ENCODE data around the gene TADA3.

The TADA3 gene

DNA sequence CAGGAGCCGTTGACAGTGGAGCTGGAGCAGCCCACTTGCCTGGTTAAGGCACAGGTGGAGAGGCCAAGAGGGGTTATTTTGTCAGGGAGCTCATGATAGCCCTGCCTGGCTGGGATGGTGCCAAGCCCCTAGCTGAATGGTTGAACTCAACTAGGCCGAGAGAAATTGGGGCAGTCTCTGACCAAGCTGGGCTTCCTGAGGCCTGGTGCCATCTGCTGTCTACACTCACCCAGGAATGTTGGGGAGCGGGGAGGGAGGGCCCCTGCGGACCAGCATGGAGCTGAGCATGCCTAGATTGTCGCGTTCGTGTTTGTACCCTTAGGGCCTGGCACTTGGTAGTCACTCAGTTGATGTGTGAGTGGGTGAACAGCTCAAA, 59.5 kb downstream of the TADA3 start:
- DNase-seq: peak in 1 of 10 donors; percentile 80
- intact Hi-C loops (cut with DNase I): loop anchor here (1.0 to 5.0 kb wide), 2 partner anchors 17 to 85 kb away; partner anchors contain the start of genes MTMR14 and OGG1

DNA sequence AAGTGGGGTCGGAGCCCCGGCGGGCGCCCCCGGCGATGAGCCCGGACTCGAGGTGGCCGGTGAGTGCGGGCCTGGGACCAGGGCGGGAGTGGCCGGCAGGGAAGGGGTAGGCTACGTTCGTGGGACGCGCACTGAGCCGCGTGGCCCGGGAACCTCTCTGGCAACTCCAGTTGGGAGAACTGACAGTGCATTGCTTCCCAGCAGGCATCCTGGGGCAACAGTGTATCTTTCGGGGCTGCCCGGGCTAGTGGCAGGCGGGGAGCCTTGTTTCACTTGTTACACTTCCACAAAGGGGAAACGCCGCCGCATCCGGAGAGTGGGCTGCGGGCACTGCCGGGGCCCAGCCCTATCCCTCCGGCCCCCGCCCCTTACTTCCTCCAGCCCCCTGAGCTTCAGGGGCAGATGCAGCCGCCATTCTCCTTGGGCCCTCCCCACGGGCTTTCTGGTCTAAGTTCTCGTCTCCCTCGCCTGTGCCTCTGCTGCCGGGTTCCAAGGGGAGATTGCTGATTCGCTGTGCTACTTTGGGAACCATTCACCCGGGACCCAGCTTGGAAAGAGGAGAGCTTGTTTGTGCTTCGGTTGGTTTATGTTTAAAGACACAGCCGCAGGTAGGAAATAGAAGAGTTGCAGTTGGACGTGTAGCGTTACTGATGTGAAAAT, 60.1 kb downstream of the TADA3 start:
- intact Hi-C loops (cut with DNase I): loop anchor here (5.0 kb wide), 1 partner anchor 85 kb away; the partner anchor contains the start of gene MTMR14
- peak in 1 of 10 donors; percentile 83 for DNase-seq

DNA sequence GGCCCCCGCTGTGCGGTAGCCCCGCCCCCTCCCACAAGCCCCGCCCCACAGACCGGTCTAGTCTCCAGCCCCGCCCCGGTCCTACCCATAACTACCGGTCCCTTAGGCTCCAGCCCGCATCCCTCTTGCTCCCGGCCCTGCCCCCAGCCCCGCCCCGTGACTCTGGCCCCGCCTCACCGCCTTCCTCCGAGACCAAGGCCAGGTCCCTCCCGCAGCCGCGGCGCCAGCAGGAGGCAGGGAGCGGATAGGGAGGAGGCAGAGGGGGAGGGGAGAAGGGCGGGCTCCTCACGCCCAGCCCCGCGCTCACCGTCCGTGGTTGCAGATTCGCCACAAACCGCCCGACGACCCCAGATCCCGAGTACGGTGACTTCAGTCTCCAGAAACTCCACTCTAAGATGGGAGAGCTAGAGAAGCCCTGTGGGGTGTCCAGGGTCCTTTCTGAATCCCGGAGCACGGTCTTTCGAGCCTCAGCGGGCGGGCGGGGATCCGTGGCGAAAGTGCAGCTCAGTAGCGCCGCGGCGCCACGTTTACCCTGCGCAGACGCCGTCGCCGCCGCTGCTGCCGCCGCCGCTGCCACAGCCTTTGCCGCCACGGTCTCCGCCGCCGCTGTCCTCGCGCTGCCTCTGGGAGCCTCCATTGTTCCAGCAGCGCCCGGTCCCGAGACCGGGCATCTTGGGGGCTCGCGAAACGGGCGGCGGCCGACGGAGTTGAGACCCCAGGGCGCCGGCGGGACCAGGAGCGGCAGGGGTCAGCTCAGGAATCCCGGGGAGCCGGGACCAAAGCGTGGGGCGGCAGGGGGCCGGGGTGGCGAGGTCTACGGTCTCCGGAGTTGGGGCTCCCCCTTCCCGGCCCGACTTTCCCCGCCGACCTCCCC, 60.8 kb downstream of the TADA3 start, which contains the start of gene BRPF1:
TSS of gene BRPF1 (plus strand) at position 530 of the 874 bp plus-strand sequence. CDS start 2,406 bp downstream, outside the sequence.
- intact Hi-C loops (cut with DNase I): loop anchor here (5.0 kb wide), 1 partner anchor 84 kb away; the partner anchor contains the start of gene MTMR14

DNA sequence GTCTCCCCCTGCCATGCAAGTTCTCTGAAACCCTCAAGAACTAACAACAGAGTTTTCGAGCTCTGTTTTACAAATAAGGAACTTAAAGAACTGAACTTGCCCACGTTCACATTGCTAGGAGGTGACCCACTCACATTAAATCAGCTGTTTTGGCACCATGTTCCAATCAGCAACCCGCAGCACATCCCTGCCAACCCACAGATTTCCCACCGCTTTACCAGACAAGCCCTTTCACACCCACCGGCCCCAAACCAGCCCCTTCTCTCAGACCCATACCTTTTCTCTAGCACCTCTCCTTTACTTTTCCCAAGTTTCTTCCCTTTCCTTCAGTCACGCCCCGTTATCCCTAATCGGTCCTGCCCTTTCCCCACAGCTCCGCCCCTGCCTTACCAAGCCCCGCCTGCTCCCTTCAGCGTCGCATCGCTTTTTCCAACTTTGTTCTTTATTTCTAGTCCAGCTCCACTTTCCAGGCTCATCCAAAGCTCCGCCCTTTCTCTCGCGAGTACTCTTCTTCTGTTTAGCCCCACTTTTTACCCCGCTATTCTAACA, 61.5 kb downstream of the TADA3 start:
- intact Hi-C loops (cut with DNase I): loop anchor here (5.0 kb wide), 1 partner anchor 83 kb away; the partner anchor contains the start of gene MTMR14

More for the DNA sequence above, 60.8 kb downstream of the TADA3 start, which contains the start of gene BRPF1:
- DNase-seq: peak; percentile 97 to 100 (median 99)

More for the DNA sequence above, 61.5 kb downstream of the TADA3 start:
- DNase-seq: peak in 1 of 10 donors; percentile 38

Measured in posterior cingulate gyrus (tissue), 11 donors.